ENCODE measurements around the gene GLUL.

GRCh38 chr1:182391362-182392049 lies at the start of gene GLUL:
- TF ChIP-seq, protein P1, sequence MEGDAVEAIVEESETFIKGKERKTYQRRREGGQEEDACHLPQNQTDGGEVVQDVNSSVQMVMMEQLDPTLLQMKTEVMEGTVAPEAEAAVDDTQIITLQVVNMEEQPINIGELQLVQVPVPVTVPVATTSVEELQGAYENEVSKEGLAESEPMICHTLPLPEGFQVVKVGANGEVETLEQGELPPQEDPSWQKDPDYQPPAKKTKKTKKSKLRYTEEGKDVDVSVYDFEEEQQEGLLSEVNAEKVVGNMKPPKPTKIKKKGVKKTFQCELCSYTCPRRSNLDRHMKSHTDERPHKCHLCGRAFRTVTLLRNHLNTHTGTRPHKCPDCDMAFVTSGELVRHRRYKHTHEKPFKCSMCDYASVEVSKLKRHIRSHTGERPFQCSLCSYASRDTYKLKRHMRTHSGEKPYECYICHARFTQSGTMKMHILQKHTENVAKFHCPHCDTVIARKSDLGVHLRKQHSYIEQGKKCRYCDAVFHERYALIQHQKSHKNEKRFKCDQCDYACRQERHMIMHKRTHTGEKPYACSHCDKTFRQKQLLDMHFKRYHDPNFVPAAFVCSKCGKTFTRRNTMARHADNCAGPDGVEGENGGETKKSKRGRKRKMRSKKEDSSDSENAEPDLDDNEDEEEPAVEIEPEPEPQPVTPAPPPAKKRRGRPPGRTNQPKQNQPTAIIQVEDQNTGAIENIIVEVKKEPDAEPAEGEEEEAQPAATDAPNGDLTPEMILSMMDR (IDR thresholded peaks at IDR 0.05), result peak in 1 of 7 experiments; percentile 7
- peak; percentile 99 for TF ChIP-seq POLR2A (IDR thresholded peaks at IDR 0.05)
